GM12878 (cell line): ENCODE results near the gene ATP2B1. TPM values are rescaled to one million over a fixed set of nuclear protein-coding genes. Genes with fewer than 3 reads are reported as not detected.
A peak's percentile ranks its signal among the peaks of the same experiment; 100 is the strongest.

ENCODE experiments used
- ATAC-seq: fragments of 200-7000 bp; cut with Tn5 transposase; 3 replicates; pipeline ENCODE4 v1.9.1; 2020; ENCODE audit warnings: mild to moderate bottlenecking, moderate library complexity
- BruUV-seq: library from RNA; stranded (reverse); fragments of 400-500 nt; replicated peaks from 2 replicates; lab custom pipeline; 2021; lab: Mats Ljungman, UMichigan
- CTCF ChIA-PET: fragments of 300-600 bp; sonication (Branson Sonifier 250); formaldehyde crosslinking; extraction: SDS; loops from one replicate; lab custom pipeline; 2021; ENCODE audit warnings: inconsistent platforms; lab: Yijun Ruan, JAX
- POLR2A ChIA-PET: fragments of 350-600 bp; formaldehyde crosslinking; extraction: SDS; loops from one replicate; lab custom pipeline; 2021; ENCODE audit warnings: inconsistent platforms; lab: Charles Lee
- RAD21 ChIA-PET: fragments of 300-600 bp; sonication (Branson Sonifier 250); formaldehyde crosslinking; loops from one replicate; lab custom pipeline; 2023; ENCODE audit warnings: antibody characterized with exemption; ENCODE audit not compliant: unreplicated experiment; lab: Charles Lee
- SMC1A ChIA-PET: fragments of 300-600 bp; sonication (Branson Sonifier 250); formaldehyde crosslinking; loops from one replicate; lab custom pipeline; 2023; ENCODE audit not compliant: unreplicated experiment, uncharacterized antibody; lab: Charles Lee
- DNase-seq: peaks from one replicate; pipeline ENCODE4 v3.0.0-alpha.2; 2011; ENCODE audit warnings: low read depth, low spot score
- FAIRE-seq: peaks from 3 replicates; lab custom pipeline; 2011; peaks lifted over from hg19 to GRCh38; lab: Jason Lieb, UNC
- H2AFZ ChIP-seq: 2 replicates; pipeline ENCODE4 v1.6.0; 2011; ENCODE audit warnings: low read depth, low read length, control low read depth; ENCODE audit not compliant: control insufficient read depth
- H3K27ac ChIP-seq: 2 replicates; pipeline ENCODE4 v1.5.1; 2011; ENCODE audit warnings: control low read depth; ENCODE audit not compliant: control insufficient read depth, insufficient read depth
- H3K27me3 ChIP-seq, 2 experiments: replicated peaks in 1 of 2; 2 replicates each; pipeline versions ENCODE4 v1.6.0 to v1.6.1; 2011; ENCODE audit warnings: low read length in 1 of 2; ENCODE audit not compliant: control insufficient read depth in 2 of 2, insufficient read depth in 2 of 2
- H3K36me3 ChIP-seq, 2 experiments: 2 replicates each; pipeline ENCODE4 v1.5.1; 2011; ENCODE audit warnings: low read length in 1 of 2; ENCODE audit not compliant: control insufficient read depth in 2 of 2, insufficient read depth in 2 of 2
- H3K4me1 ChIP-seq: 2 replicates; pipeline ENCODE4 v1.6.1; 2011; ENCODE audit warnings: mild to moderate bottlenecking, low read length, moderate library complexity, mixed read lengths; ENCODE audit not compliant: control insufficient read depth, insufficient read depth
- H3K4me2 ChIP-seq: 2 replicates; pipeline ENCODE4 v1.6.0; 2011; ENCODE audit warnings: control low read depth; ENCODE audit not compliant: control insufficient read depth, insufficient read depth
- H3K4me3 ChIP-seq: fragments of 200-600 bp; sonication (generic); 2 replicates; pipeline ENCODE4 v1.5.1; 2016
- H3K79me2 ChIP-seq: 2 replicates; pipeline ENCODE4 v1.6.0; 2011; ENCODE audit warnings: low read length; ENCODE audit not compliant: control insufficient read depth, insufficient read depth
- H3K9ac ChIP-seq: 2 replicates; pipeline ENCODE4 v1.8.0; 2011; ENCODE audit warnings: low read length, control low read depth, mixed read lengths; ENCODE audit not compliant: control insufficient read depth, insufficient read depth
- H3K9me3 ChIP-seq: replicated peaks from 3 replicates; pipeline ENCODE4 v1.5.1; 2011; ENCODE audit warnings: mild to moderate bottlenecking, low read length; ENCODE audit not compliant: control insufficient read depth, insufficient read depth
- H4K20me1 ChIP-seq: 2 replicates; pipeline ENCODE4 v1.6.0; 2011; ENCODE audit not compliant: control insufficient read depth, insufficient read depth
- BACH1 ChIP-seq: fragments of 450-650 bp; IDR thresholded peaks from 2 replicates; pipeline ENCODE4 v1.6.1; 2017; ENCODE audit warnings: mild to moderate bottlenecking, borderline replicate concordance
- CBX5 ChIP-seq: sonication (generic); IDR thresholded peaks from 2 replicates; pipeline ENCODE4 v1.6.1; 2016; ENCODE audit warnings: low read depth, moderate library complexity, mild to moderate bottlenecking, inconsistent platforms
- CTCF ChIP-seq, 3 experiments: IDR thresholded peaks in 2 of 3; conservative IDR thresholded peaks in 1 of 3; 2 replicates each; pipeline ENCODE4 v1.5.1; 2011; ENCODE audit warnings: low read depth in 3 of 3, low read length in 3 of 3, mild to moderate bottlenecking in 3 of 3, control low read depth in 2 of 3, moderate library complexity in 2 of 3, inconsistent platforms in 1 of 3, mixed read lengths in 1 of 3; ENCODE audit not compliant: control insufficient read depth in 2 of 3, insufficient read depth in 1 of 3; ENCODE audit errors: extremely low read depth in 1 of 3
- ESRRA ChIP-seq: IDR thresholded peaks from 2 replicates; pipeline ENCODE4 v1.6.1; 2012; ENCODE audit warnings: mild to moderate bottlenecking, low read length, improper control_type of control experiment
- HCFC1 ChIP-seq: fragments of 150-350 bp; IDR thresholded peaks from 2 replicates; pipeline ENCODE4 v1.6.1; 2014; ENCODE audit warnings: low read length
- IRF3 ChIP-seq: fragments of 450-650 bp; IDR thresholded peaks from 2 replicates; pipeline ENCODE4 v1.6.1; 2014; ENCODE audit warnings: mild to moderate bottlenecking
- JUND ChIP-seq: IDR thresholded peaks from 2 replicates; pipeline ENCODE4 v1.6.1; 2012; ENCODE audit warnings: low read depth, mild to moderate bottlenecking, low read length, improper control_type of control experiment, moderate library complexity
- KDM1A ChIP-seq: fragments of 200-600 bp; sonication (generic); IDR thresholded peaks from 2 replicates; pipeline ENCODE4 v1.6.1; 2016; ENCODE audit warnings: borderline replicate concordance
- MTA3 ChIP-seq: IDR thresholded peaks from 2 replicates; pipeline ENCODE4 v1.6.1; 2012; ENCODE audit warnings: low read length, inconsistent platforms, borderline replicate concordance
- MYB ChIP-seq: fragments of 150-350 bp; IDR thresholded peaks from 2 replicates; pipeline ENCODE4 v1.6.1; 2014; ENCODE audit warnings: mild to moderate bottlenecking, low read depth, low read length, borderline replicate concordance
- PBX3 ChIP-seq: IDR thresholded peaks from 2 replicates; pipeline ENCODE4 v1.6.1; 2011; ENCODE audit warnings: mild to moderate bottlenecking, low read depth, low read length, moderate library complexity; ENCODE audit not compliant: insufficient replicate concordance
- POLR2AphosphoS2 ChIP-seq: IDR thresholded peaks from 2 replicates; pipeline ENCODE4 v1.6.1; 2011; ENCODE audit warnings: low read depth, mild to moderate bottlenecking, low read length, improper control_type of control experiment, moderate library complexity
- RBBP5 ChIP-seq: fragments of 200-600 bp; sonication (generic); conservative IDR thresholded peaks from 2 replicates; pipeline ENCODE4 v1.6.1; 2016
- RCOR1 ChIP-seq: conservative IDR thresholded peaks from 2 replicates; pipeline ENCODE4 v1.6.1; 2012; ENCODE audit warnings: low read depth, low read length, improper control_type of control experiment
- SIX5 ChIP-seq: IDR thresholded peaks from 2 replicates; pipeline ENCODE4 v1.6.1; 2011; ENCODE audit warnings: mild to moderate bottlenecking, low read depth, low read length, moderate library complexity; ENCODE audit not compliant: severe bottlenecking
- SPI1 ChIP-seq: IDR thresholded peaks from 2 replicates; pipeline ENCODE4 v1.6.1; 2011; ENCODE audit warnings: low read depth, mild to moderate bottlenecking, low read length, moderate library complexity, borderline replicate concordance; ENCODE audit not compliant: insufficient read depth
- TARDBP ChIP-seq: IDR thresholded peaks from 2 replicates; pipeline ENCODE4 v1.6.1; 2016; ENCODE audit warnings: borderline replicate concordance
- TCF7 ChIP-seq: IDR thresholded peaks from 2 replicates; pipeline ENCODE4 v1.6.1; 2014; ENCODE audit warnings: antibody characterized with exemption, borderline replicate concordance
- USF2 ChIP-seq: IDR thresholded peaks from 2 replicates; pipeline ENCODE4 v1.6.1; 2011; ENCODE audit warnings: low read depth, low read length, improper control_type of control experiment, borderline replicate concordance
- ZNF207 ChIP-seq: fragments of 450-650 bp; IDR thresholded peaks from 2 replicates; pipeline ENCODE4 v1.6.1; 2014; ENCODE audit warnings: antibody characterized with exemption, mild to moderate bottlenecking, borderline replicate concordance
- ZNF217 ChIP-seq: fragments of 450-650 bp; IDR thresholded peaks from 2 replicates; pipeline ENCODE4 v1.6.1; 2017; ENCODE audit warnings: antibody characterized with exemption, mild to moderate bottlenecking
- WGBS: methylation state at CpG from one replicate; pipeline ENCODE4 v1.1.6; 2016; ENCODE audit warnings: low lambda C conversion rate; ENCODE audit not compliant: insufficient replicate concordance, insufficient coverage; ENCODE audit errors: missing lambda C conversion rate; 5-methylcytosine and 5-hydroxymethylcytosine counted together
- in situ Hi-C: fragments of 300-500 bp; cut with MboI; formaldehyde crosslinking; loops from 9 replicates; pipeline ENCODE4 v1.14.3; 2018; ENCODE audit warnings: mixed read lengths
- intact Hi-C: fragments of 100-400 bp; cut with micrococcal nuclease; formaldehyde crosslinking; loops from one replicate; pipeline ENCODE4 v1.14.2; 2022; ENCODE audit not compliant: unreplicated experiment
- polyA plus RNA-seq, 11 experiments: library from polyadenylated mRNA; depleted of rRNA in 4 of 11; unstranded in 6 of 11; stranded (reverse) in 5 of 11; fragments of >200 nt; fragmentation: Nextera tagmentation in 4 of 11; fragmentation: Illumina TruSeq in 1 of 11; extraction: Ambion mirVana in 4 of 11; extraction: Trizol in 1 of 11; gene quantifications; 1 replicate in 1 of 11; 2 replicates in 10 of 11; pipeline versions ENCODE4 v1.2.1 to v1.2.3, GENCODE V29; 2011 to 2016; ENCODE audit warnings: inconsistent platforms in 2 of 11, missing spikeins in 2 of 11, low read depth in 1 of 11
- total RNA-seq, 4 experiments: library from RNA; depleted of rRNA in 3 of 4; stranded (reverse); fragments of >200 nt in 3 of 4; fragmentation: Illumina TruSeq in 1 of 4; extraction: Trizol in 1 of 4; gene quantifications; 2 replicates each; pipeline versions ENCODE4 v1.2.1 to v1.2.3, GENCODE V29; 2013 to 2021

Gene ATP2B1
- total and polyA plus RNA-seq, 10 of the 15 experiments (the other 5 are each of a cell fraction or from before 2014, with no cell fraction given): 15.9 to 67.8 (median 48.5) TPM

GRCh38 chr12:89682284-89682683, 26.4 kb downstream of the ATP2B1 start:
- RAD21 ChIA-PET: no interaction called here
- POLR2A ChIA-PET: no interaction called here
- no TSS peak for BruUV-seq
- in situ Hi-C loops (no loop called here), intact Hi-C loops (no loop called here)
- CTCF ChIA-PET: no interaction called here
- Histone ChIP-seq H3K4me3 (no peak overlapping the region), H3K4me1 (no peaks in the 10 kb centered on the region), H3K27ac (no peak overlapping the region), H3K9me3 (peaks cover 27% of the 10 kb centered on the region), H4K20me1 (no peaks in the 10 kb centered on the region), H3K27me3 (no peaks in the 10 kb centered on the region), H3K4me2 (no peak overlapping the region), H3K36me3 (peaks cover 1 to 4% of the 10 kb centered on the region in 2 experiments; a peak in 2 of 4 replicates), H3K9ac (no peak overlapping the region), H3K79me2 (peaks cover 83% of the 10 kb centered on the region), H2AFZ (no peak overlapping the region)
- ATAC-seq: no peak
- DNase-seq: no peak
- no peak for FAIRE-seq
- 41% methylated on average over 3 of the region's 3 CpGs for WGBS
- SMC1A ChIA-PET: interaction anchor here (0.7 to 1.0 kb wide), 4 partner anchors 13 to 24 kb away, joined by 3 to 4 read pairs (median 4); no protein-coding TSS in a partner anchor
- TF ChIP-seq RCOR1 (no peak), ZNF207 (no peak), MTA3 (no peak), IRF3 (no peak), CBX5 (0 out of 2 replicates have a peak, but pooled peaks have one; percentile 76), POLR2AphosphoS2 (no peak), SPI1 (no peak), TCF7 (no peak), ESRRA (no peak), KDM1A (no peak), TARDBP (no peak), ZNF217 (peak; percentile 63; the same call in 1 of the 2 replicates), SIX5 (no peak), CTCF (IDR thresholded peaks at IDR 0.05 in 2 of 3, conservative IDR thresholded peaks at IDR 0.05 in 1 of 3; ENCODE audit: control insufficient read depth in 2 of 3, extremely low read depth in 1 of 3, insufficient read depth in 1 of 3, low read depth in 3 of 3, low read length in 3 of 3) (no peak), MYB (no peak), PBX3 (no peak), HCFC1 (no peak), RBBP5 (no peak), USF2 (no peak), JUND (no peak), BACH1 (no peak)
